DOHH2 (cell line): ENCODE measurements around the gene PTPN14.

ENCODE experiments used
- CTCF ChIP-seq: fragments of 200-600 bp; sonication (generic); IDR thresholded peaks from one replicate; pipeline ENCODE4 v1.5.1; 2014; ENCODE audit warnings: antibody characterized with exemption, mild to moderate bottlenecking, low read depth, low read length; ENCODE audit not compliant: poor library complexity, severe bottlenecking
- EZH2phosphoT487 ChIP-seq: fragments of 200-600 bp; sonication (generic); IDR thresholded peaks from 2 replicates; pipeline ENCODE4 v1.6.1; 2017; ENCODE audit warnings: borderline replicate concordance, mild to moderate bottlenecking, antibody characterized with exemption, low read length, moderate library complexity, mixed read lengths

- TF ChIP-seq CTCF (no peak), EZH2phosphoT487 (no peak)
These were observed 183.6 kb downstream of the PTPN14 start for GRCh38 chr1:214367841-214368240.
